PFSK-1 (cell line): ENCODE results near the gene DDX56.

Experiments used
- FOXP2 ChIP-seq: optimal IDR thresholded peaks from 2 replicates; pipeline ENCODE3; 2011; ENCODE audit warnings: borderline replicate concordance, control low read depth, inconsistent platforms; ENCODE audit not compliant: insufficient read depth; ENCODE audit errors: extremely low read length, extremely low read depth
- POLR2AphosphoS5 ChIP-seq: IDR thresholded peaks from 2 replicates; pipeline ENCODE4 v1.6.1; 2012; ENCODE audit warnings: low read depth, mild to moderate bottlenecking, control low read depth, low read length, moderate library complexity
- SIN3A ChIP-seq: IDR thresholded peaks from 2 replicates; pipeline ENCODE4 v1.6.1; 2012; ENCODE audit warnings: mild to moderate bottlenecking, low read length, moderate library complexity, borderline replicate concordance; ENCODE audit not compliant: insufficient read depth
- TAF1 ChIP-seq: IDR thresholded peaks from 2 replicates; pipeline ENCODE4 v1.6.1; 2012; ENCODE audit warnings: low read length, control low read depth, borderline replicate concordance; ENCODE audit not compliant: insufficient read depth
- TF ChIP-seq, protein P1 (sequence below), 2 experiments: IDR thresholded peaks; 2 replicates each; pipeline versions ENCODE4 v1.6.1 to v1.8.0; 2011 to 2012; ENCODE audit warnings: low read depth in 2 of 2, low read length in 2 of 2, control low read depth in 1 of 2, inconsistent platforms in 1 of 2, mild to moderate bottlenecking in 1 of 2, moderate library complexity in 1 of 2; ENCODE audit not compliant: insufficient read depth in 1 of 2

DNA sequence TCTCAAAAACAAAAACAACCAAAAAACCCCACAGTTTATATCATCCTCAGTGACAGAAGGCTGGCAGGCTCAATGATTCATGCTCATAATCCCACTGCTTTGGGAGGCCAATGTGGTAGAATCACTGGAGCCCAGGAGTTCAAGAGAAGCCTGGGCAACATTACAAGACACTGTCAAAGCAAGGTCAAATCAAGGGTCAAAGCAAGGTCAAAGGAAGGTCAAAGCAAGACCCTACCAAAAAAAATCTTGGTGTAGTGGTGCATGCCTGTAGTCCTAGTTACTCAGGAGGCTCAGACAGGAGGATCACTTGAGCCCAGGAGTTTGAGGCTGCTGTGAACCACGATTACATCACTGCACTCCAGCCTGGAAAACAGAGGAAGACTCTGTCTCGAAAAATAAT lies 18.4 kb downstream of the DDX56 start:
- TF ChIP-seq POLR2AphosphoS5 (no peak), TAF1 (no peak), FOXP2 (no peak), SIN3A (no peak)
- TF ChIP-seq, protein P1, sequence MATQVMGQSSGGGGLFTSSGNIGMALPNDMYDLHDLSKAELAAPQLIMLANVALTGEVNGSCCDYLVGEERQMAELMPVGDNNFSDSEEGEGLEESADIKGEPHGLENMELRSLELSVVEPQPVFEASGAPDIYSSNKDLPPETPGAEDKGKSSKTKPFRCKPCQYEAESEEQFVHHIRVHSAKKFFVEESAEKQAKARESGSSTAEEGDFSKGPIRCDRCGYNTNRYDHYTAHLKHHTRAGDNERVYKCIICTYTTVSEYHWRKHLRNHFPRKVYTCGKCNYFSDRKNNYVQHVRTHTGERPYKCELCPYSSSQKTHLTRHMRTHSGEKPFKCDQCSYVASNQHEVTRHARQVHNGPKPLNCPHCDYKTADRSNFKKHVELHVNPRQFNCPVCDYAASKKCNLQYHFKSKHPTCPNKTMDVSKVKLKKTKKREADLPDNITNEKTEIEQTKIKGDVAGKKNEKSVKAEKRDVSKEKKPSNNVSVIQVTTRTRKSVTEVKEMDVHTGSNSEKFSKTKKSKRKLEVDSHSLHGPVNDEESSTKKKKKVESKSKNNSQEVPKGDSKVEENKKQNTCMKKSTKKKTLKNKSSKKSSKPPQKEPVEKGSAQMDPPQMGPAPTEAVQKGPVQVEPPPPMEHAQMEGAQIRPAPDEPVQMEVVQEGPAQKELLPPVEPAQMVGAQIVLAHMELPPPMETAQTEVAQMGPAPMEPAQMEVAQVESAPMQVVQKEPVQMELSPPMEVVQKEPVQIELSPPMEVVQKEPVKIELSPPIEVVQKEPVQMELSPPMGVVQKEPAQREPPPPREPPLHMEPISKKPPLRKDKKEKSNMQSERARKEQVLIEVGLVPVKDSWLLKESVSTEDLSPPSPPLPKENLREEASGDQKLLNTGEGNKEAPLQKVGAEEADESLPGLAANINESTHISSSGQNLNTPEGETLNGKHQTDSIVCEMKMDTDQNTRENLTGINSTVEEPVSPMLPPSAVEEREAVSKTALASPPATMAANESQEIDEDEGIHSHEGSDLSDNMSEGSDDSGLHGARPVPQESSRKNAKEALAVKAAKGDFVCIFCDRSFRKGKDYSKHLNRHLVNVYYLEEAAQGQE (IDR thresholded peaks at IDR 0.05; ENCODE audit: insufficient read depth in 1 of 2, low read depth in 2 of 2, low read length in 2 of 2): no peak
